ENCODE measurements around the gene ARPC1A. TPM values are rescaled to one million over a fixed set of nuclear protein-coding genes. Genes with fewer than 3 reads are reported as not detected.
"Not testable (repeated sequence)": the region's sequence is repeated elsewhere in the genome, so short reads cannot be mapped to it uniquely, and the experiment has no call there.

Gene ARPC1A
- total RNA-seq, 4 donors from 2014 or later, result 37.0 to 58.8 (median 44.1) TPM

DNA sequence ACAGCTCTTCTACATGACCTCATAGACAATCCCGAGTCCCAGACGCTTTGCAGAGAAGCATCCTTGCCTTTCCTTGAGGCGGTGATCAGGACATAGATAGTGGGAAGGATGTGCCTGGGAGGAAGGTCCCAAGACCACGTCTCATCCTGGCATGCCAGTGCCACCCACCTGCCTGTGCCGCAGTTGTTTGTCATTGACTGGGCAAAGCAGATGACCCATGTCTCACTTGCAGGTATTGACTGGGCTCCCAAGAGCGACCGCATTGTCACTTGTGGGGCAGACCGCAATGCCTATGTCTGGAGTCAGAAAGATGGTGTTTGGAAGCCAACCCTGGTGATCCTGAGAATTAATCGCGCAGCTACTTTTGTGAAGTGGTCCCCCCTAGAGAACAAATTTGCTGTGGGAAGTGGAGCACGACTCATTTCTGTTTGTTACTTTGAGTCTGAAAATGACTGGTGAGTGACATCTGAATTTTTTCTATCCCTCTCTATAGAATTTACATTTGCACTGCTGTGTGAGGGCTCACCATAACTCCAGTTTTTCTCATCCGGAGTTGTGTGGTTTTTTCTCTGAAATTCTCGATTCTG, 18.5 kb downstream of the ARPC1A start:
- in situ Hi-C loops (cut with MboI; ENCODE audit: low sequenced_read_pairs in 4 of 4), result no loop called here

GRCh38 chr7:99350641-99351040, 24.9 kb downstream of the ARPC1A start:
- H3K9me3 ChIP-seq; intact Hi-C loops (cut with DNase I; ENCODE audit: low total_unique reads); ATAC-seq; H3K4me3 ChIP-seq; H3K4me1 ChIP-seq; H3K27me3 ChIP-seq; in situ Hi-C loops (cut with MboI; ENCODE audit: low sequenced_read_pairs in 4 of 4); H3K27ac ChIP-seq; DNase-seq: not testable (repeated sequence)
- H3K36me3 ChIP-seq, result peaks cover 0 to 89% of the 10 kb centered on the region in 2 donors

More for the DNA sequence above, 18.5 kb downstream of the ARPC1A start:
- no peak overlapping the region for H3K27ac ChIP-seq
- H3K36me3 ChIP-seq, result peaks cover 0 to 96% of the 10 kb centered on the region in 2 donors
- H3K9me3 ChIP-seq, result no peaks in the 10 kb centered on the region
- intact Hi-C loops (cut with DNase I; ENCODE audit: low total_unique reads), result no loop called here
- DNase-seq, result no peak
- no peak for TF ChIP-seq POLR2A (IDR thresholded peaks at IDR 0.05)
- TF ChIP-seq, protein P1, sequence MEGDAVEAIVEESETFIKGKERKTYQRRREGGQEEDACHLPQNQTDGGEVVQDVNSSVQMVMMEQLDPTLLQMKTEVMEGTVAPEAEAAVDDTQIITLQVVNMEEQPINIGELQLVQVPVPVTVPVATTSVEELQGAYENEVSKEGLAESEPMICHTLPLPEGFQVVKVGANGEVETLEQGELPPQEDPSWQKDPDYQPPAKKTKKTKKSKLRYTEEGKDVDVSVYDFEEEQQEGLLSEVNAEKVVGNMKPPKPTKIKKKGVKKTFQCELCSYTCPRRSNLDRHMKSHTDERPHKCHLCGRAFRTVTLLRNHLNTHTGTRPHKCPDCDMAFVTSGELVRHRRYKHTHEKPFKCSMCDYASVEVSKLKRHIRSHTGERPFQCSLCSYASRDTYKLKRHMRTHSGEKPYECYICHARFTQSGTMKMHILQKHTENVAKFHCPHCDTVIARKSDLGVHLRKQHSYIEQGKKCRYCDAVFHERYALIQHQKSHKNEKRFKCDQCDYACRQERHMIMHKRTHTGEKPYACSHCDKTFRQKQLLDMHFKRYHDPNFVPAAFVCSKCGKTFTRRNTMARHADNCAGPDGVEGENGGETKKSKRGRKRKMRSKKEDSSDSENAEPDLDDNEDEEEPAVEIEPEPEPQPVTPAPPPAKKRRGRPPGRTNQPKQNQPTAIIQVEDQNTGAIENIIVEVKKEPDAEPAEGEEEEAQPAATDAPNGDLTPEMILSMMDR (IDR thresholded peaks at IDR 0.05 in 4 of 5, conservative IDR thresholded peaks at IDR 0.05 in 1 of 5), result no peak
- H3K4me3 ChIP-seq, result no peak overlapping the region
- ATAC-seq, result no peak
- no peaks in the 10 kb centered on the region for H3K27me3 ChIP-seq
- H3K4me1 ChIP-seq, result no peaks in the 10 kb centered on the region

GRCh38 chr7:99352247-99352646, 26.5 kb downstream of the ARPC1A start:
- no peaks in the 10 kb centered on the region for H3K9me3 ChIP-seq
- H3K27me3 ChIP-seq, result no peaks in the 10 kb centered on the region
- DNase-seq, result no peak
- intact Hi-C loops (cut with DNase I; ENCODE audit: low total_unique reads), result no loop called here
- H3K36me3 ChIP-seq, result peaks cover 0 to 88% of the 10 kb centered on the region in 2 donors
- in situ Hi-C loops (cut with MboI; ENCODE audit: low sequenced_read_pairs in 4 of 4), result no loop called here
- H3K27ac ChIP-seq, result no peak overlapping the region
- TF ChIP-seq POLR2A (IDR thresholded peaks at IDR 0.05), result no peak
- TF ChIP-seq, protein P1 (IDR thresholded peaks at IDR 0.05 in 4 of 5, conservative IDR thresholded peaks at IDR 0.05 in 1 of 5), result no peak
- no peak for ATAC-seq
- H3K4me3 ChIP-seq, result no peak overlapping the region
- no peaks in the 10 kb centered on the region for H3K4me1 ChIP-seq

GRCh38 chr7:99355098-99355497, 29.4 kb downstream of the ARPC1A start:
- TF ChIP-seq, protein P1 (IDR thresholded peaks at IDR 0.05 in 4 of 5, conservative IDR thresholded peaks at IDR 0.05 in 1 of 5), result no peak
- no peak for TF ChIP-seq POLR2A (IDR thresholded peaks at IDR 0.05)
- Histone ChIP-seq H3K36me3 (peaks cover 0 to 88% of the 10 kb centered on the region in 2 donors), H3K4me3 (no peak overlapping the region), H3K4me1 (no peaks in the 10 kb centered on the region), H3K27me3 (no peaks in the 10 kb centered on the region), H3K27ac (no peak overlapping the region), H3K9me3 (no peaks in the 10 kb centered on the region)
- DNase-seq (no peak), ATAC-seq (no peak)
- in situ Hi-C loops (cut with MboI; ENCODE audit: low sequenced_read_pairs in 4 of 4) (no loop called here), intact Hi-C loops (cut with DNase I; ENCODE audit: low total_unique reads) (no loop called here)

GRCh38 chr7:99357701-99358490, 32.2 kb downstream of the ARPC1A start:
- no peak overlapping the region for H3K27ac ChIP-seq

DNA sequence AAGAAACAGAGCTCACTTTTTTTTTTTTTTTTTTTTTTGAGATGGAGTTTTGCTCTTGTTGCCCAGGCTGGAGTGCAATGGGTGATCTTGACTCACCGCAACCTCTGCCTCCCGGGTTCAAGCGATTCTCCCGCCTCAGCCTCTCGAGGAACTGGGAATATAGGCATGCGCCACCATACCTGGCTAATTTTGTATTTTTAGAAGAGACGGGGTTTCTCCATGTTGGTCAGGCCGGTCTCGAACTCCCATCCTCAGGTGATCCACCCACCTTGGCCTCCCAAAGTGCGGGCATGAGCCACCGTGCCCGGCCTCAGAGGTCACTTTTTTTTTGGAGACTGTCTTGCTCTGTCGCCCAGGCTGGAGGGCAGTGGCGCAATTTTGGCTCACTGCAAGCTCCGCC, 32.8 kb downstream of the ARPC1A start:
- DNase-seq; in situ Hi-C loops (cut with MboI; ENCODE audit: low sequenced_read_pairs in 4 of 4); H3K4me3 ChIP-seq; ATAC-seq; H3K9me3 ChIP-seq; H3K4me1 ChIP-seq; H3K27ac ChIP-seq; intact Hi-C loops (cut with DNase I; ENCODE audit: low total_unique reads); H3K27me3 ChIP-seq: not testable (repeated sequence)
- H3K36me3 ChIP-seq, result peaks cover 0 to 93% of the 10 kb centered on the region in 2 donors

More at GRCh38 chr7:99357701-99358490, 32.2 kb downstream of the ARPC1A start:
- Histone ChIP-seq H3K27me3 (no peaks in the 10 kb centered on the region), H3K4me1 (no peaks in the 10 kb centered on the region), H3K4me3 (no peak overlapping the region), H3K9me3 (no peaks in the 10 kb centered on the region), H3K36me3 (peaks cover 0 to 93% of the 10 kb centered on the region in 2 donors)
- no peak for ATAC-seq
- DNase-seq, result no peak
- TF ChIP-seq, protein P1 (IDR thresholded peaks at IDR 0.05 in 4 of 5, conservative IDR thresholded peaks at IDR 0.05 in 1 of 5), result no peak
- TF ChIP-seq POLR2A (IDR thresholded peaks at IDR 0.05), result no peak
- in situ Hi-C loops (cut with MboI; ENCODE audit: low sequenced_read_pairs in 4 of 4) (no loop called here), intact Hi-C loops (cut with DNase I; ENCODE audit: low total_unique reads) (no loop called here)

Data from gastrocnemius medialis (tissue), 4 donors.